Endothelial cell of umbilical vein (primary cell): ENCODE data around the gene SMARCA1. TPM values are rescaled to one million over a fixed set of nuclear protein-coding genes. Genes with fewer than 3 reads are reported as not detected.

Source experiments
- BruUV-seq: library from RNA; stranded (reverse); fragments of 400-500 nt; replicated peaks from 2 replicates; lab custom pipeline; 2021; lab: Mats Ljungman, UMichigan
- CTCF ChIA-PET: fragments of 300-600, 350-600 bp; sonication (Branson Sonifier 250); formaldehyde crosslinking; loops from one replicate; lab custom pipeline; 2021; ENCODE audit warnings: antibody characterized with exemption, inconsistent platforms; lab: Charles Lee
- POLR2A ChIA-PET: fragments of 300-600, 350-600 bp; sonication (Branson Sonifier 250); formaldehyde crosslinking; loops from one replicate; lab custom pipeline; 2021; ENCODE audit warnings: antibody characterized with exemption, inconsistent platforms; lab: Charles Lee
- DNase-seq: peaks from one replicate; pipeline ENCODE4 v3.0.0-alpha.2; 2011; ENCODE audit warnings: low read depth, low spot score
- FAIRE-seq: peaks from 2 replicates; lab custom pipeline; 2011; peaks lifted over from hg19 to GRCh38; lab: Jason Lieb, UNC
- H2AFZ ChIP-seq: 2 replicates; pipeline ENCODE4 v1.6.0; 2012; ENCODE audit warnings: low read depth, low read length, control low read depth, inconsistent platforms
- H3K27ac ChIP-seq: 2 replicates; pipeline ENCODE4 v1.5.1; 2011; ENCODE audit warnings: low read depth, mild to moderate bottlenecking, control low read depth, low read length, moderate library complexity; ENCODE audit not compliant: insufficient read depth
- H3K27me3 ChIP-seq, 2 experiments: 2 replicates each; pipeline versions ENCODE4 v1.6.0 to v1.6.1; 2011; ENCODE audit warnings: low read length in 2 of 2, mixed read lengths in 1 of 2; ENCODE audit not compliant: control insufficient read depth in 2 of 2, insufficient read depth in 2 of 2
- H3K36me3 ChIP-seq, 2 experiments: 2 replicates in 1 of 2; 3 replicates in 1 of 2; pipeline ENCODE4 v1.5.1; 2011; ENCODE audit warnings: low read length in 2 of 2, mild to moderate bottlenecking in 1 of 2, moderate library complexity in 1 of 2; ENCODE audit not compliant: control insufficient read depth in 2 of 2, insufficient read depth in 2 of 2; ENCODE audit errors: extremely low read depth in 1 of 2
- H3K4me1 ChIP-seq: 3 replicates; pipeline ENCODE4 v1.5.1; 2011; ENCODE audit warnings: mild to moderate bottlenecking, low read length; ENCODE audit not compliant: control insufficient read depth, insufficient read depth; ENCODE audit errors: extremely low read depth
- H3K4me2 ChIP-seq: 2 replicates; pipeline ENCODE4 v1.6.1; 2011; ENCODE audit warnings: low read length, control low read depth, mixed read lengths; ENCODE audit not compliant: insufficient read depth
- H3K4me3 ChIP-seq, 3 experiments: fragments of 200-600 bp in 1 of 3; sonication (generic), shearing (Covaris generic) in 1 of 3; replicated peaks in 1 of 3; 2 replicates each; pipeline ENCODE4 v1.5.1; 2011 to 2016; ENCODE audit warnings: control low read depth in 3 of 3, low read length in 3 of 3, mild to moderate bottlenecking in 2 of 3, inconsistent platforms in 1 of 3, low read depth in 1 of 3, moderate library complexity in 1 of 3; ENCODE audit not compliant: insufficient read depth in 1 of 3
- H3K79me2 ChIP-seq: 2 replicates; pipeline ENCODE4 v1.6.0; 2012; ENCODE audit warnings: low read length, inconsistent platforms; ENCODE audit not compliant: control insufficient read depth, insufficient read depth
- H3K9ac ChIP-seq: replicated peaks from 2 replicates; pipeline ENCODE3; 2011; ENCODE audit warnings: low read length, control low read depth; ENCODE audit not compliant: insufficient read depth; ENCODE audit errors: extremely low read depth
- H3K9me1 ChIP-seq: replicated peaks from 3 replicates; pipeline ENCODE4 v1.6.0; 2011; ENCODE audit warnings: mild to moderate bottlenecking, low read length; ENCODE audit not compliant: control insufficient read depth, insufficient read depth; ENCODE audit errors: extremely low read depth
- H3K9me3 ChIP-seq: replicated peaks from 2 replicates; pipeline ENCODE4 v1.5.1; 2012; ENCODE audit warnings: low read length, inconsistent platforms; ENCODE audit not compliant: control insufficient read depth, insufficient read depth
- H4K20me1 ChIP-seq: replicated peaks from 2 replicates; pipeline ENCODE3; 2011; ENCODE audit warnings: mild to moderate bottlenecking, low read length; ENCODE audit not compliant: control insufficient read depth, insufficient read depth; ENCODE audit errors: extremely low read depth
- CTCF ChIP-seq, 2 donors: IDR thresholded peaks; 1 replicate in 1 of 2; 2 replicates in 1 of 2; pipeline ENCODE4 v1.5.1; 2011; ENCODE audit warnings: low read length in 2 of 2, mild to moderate bottlenecking in 2 of 2, moderate library complexity in 2 of 2, control low read depth in 1 of 2, inconsistent platforms in 1 of 2, low read depth in 1 of 2; ENCODE audit not compliant: insufficient read depth in 1 of 2; ENCODE audit errors: extremely low read depth in 1 of 2
- EZH2 ChIP-seq: IDR thresholded peaks from 2 replicates; pipeline ENCODE4 v1.6.1; 2012; ENCODE audit warnings: borderline replicate concordance, low read depth, mild to moderate bottlenecking, moderate library complexity, low read length, inconsistent platforms; ENCODE audit not compliant: severe bottlenecking
- FOS ChIP-seq: IDR thresholded peaks from 2 replicates; pipeline ENCODE4 v1.6.1; 2011; ENCODE audit warnings: mild to moderate bottlenecking, low read length, moderate library complexity, borderline replicate concordance; ENCODE audit not compliant: insufficient read depth
- GATA2 ChIP-seq: IDR thresholded peaks from 2 replicates; pipeline ENCODE4 v1.7.0; 2011; ENCODE audit warnings: low read depth, mild to moderate bottlenecking, moderate library complexity, mixed read lengths, low read length; ENCODE audit not compliant: insufficient read length, insufficient read depth
- JUN ChIP-seq: IDR thresholded peaks from 2 replicates; pipeline ENCODE4 v1.6.1; 2011; ENCODE audit warnings: borderline replicate concordance, low read depth; ENCODE audit not compliant: insufficient read length, insufficient read depth
- MAX ChIP-seq: IDR thresholded peaks from 2 replicates; pipeline ENCODE4 v1.6.1; 2011; ENCODE audit not compliant: insufficient read depth, insufficient read length
- MYC ChIP-seq: IDR thresholded peaks from one replicate; pipeline ENCODE4 v1.6.1; 2011; ENCODE audit warnings: mild to moderate bottlenecking, low read depth, low read length
- POLR2A ChIP-seq: IDR thresholded peaks from 2 replicates; pipeline ENCODE4 v1.6.1; 2012; ENCODE audit warnings: low read depth, mild to moderate bottlenecking, control low read depth, low read length
- POLR2AphosphoS5 ChIP-seq: IDR thresholded peaks from 2 replicates; pipeline ENCODE4 v1.6.1; 2012; ENCODE audit warnings: low read depth, mild to moderate bottlenecking, control low read depth, low read length, moderate library complexity; ENCODE audit not compliant: insufficient read depth
- dilution Hi-C: fragments of 300-500 bp; cut with MboI; formaldehyde crosslinking; loops from one replicate; pipeline ENCODE4 v1.15.0; 2019; ENCODE audit warnings: low sequenced_read_pairs; ENCODE audit not compliant: extremely low pct_ligation_motif_present
- intact Hi-C: fragments of 100-400 bp; cut with micrococcal nuclease; formaldehyde crosslinking; loops from one replicate; pipeline ENCODE4 v1.10.0; 2022
- polyA plus RNA-seq, 4 experiments: library from polyadenylated mRNA; depleted of rRNA in 3 of 4; stranded (reverse) in 3 of 4; unstranded in 1 of 4; fragments of >200 nt; gene quantifications; 2 replicates each; pipeline versions ENCODE4 v1.2.1 to v1.2.3, GENCODE V29; 2011 to 2012; ENCODE audit warnings: missing spikeins in 1 of 4
- total RNA-seq: library from RNA; stranded (reverse); gene quantifications from 2 replicates; pipeline ENCODE4 v1.2.3, GENCODE V29; 2021

Gene SMARCA1
- total and polyA plus RNA-seq, 2 donors (not counting 3 experiments of a cell fraction or from before 2014, with no cell fraction given) = 8.3 to 29.7 TPM

GRCh38 chrX:129531132-129531531, 7.8 kb upstream of the SMARCA1 start:
- no peaks in the 10 kb centered on the region for H3K4me1 ChIP-seq
- H3K9me3 ChIP-seq = no peaks in the 10 kb centered on the region
- POLR2A ChIA-PET = no interaction called here
- dilution Hi-C loops = no loop called here
- no peak overlapping the region for H2AFZ ChIP-seq
- H4K20me1 ChIP-seq = no peaks in the 10 kb centered on the region
- H3K36me3 ChIP-seq = no peaks in the 10 kb centered on the region
- FAIRE-seq = no peak
- no peak overlapping the region for H3K4me2 ChIP-seq
- H3K79me2 ChIP-seq = no peaks in the 10 kb centered on the region
- TF ChIP-seq POLR2AphosphoS5 = no peak
- TF ChIP-seq JUN = no peak
- TF ChIP-seq GATA2 = no peak
- TF ChIP-seq MYC = no peak
- no peak for TF ChIP-seq FOS
- TF ChIP-seq POLR2A = no peak
- no peak for TF ChIP-seq EZH2
- no peak for TF ChIP-seq CTCF (IDR thresholded peaks at IDR 0.05; ENCODE audit: extremely low read depth in 1 of 2, insufficient read depth in 1 of 2, low read depth in 1 of 2, low read length in 2 of 2)
- no peak for TF ChIP-seq MAX
- CTCF ChIA-PET = interaction anchor here (0.9 kb wide), 1 partner anchor 9 kb away, joined by 4 read pairs; no protein-coding TSS in a partner anchor
- H3K4me3 ChIP-seq = no peak overlapping the region
- H3K9ac ChIP-seq = no peak overlapping the region
- H3K27me3 ChIP-seq = peaks cover 0 to 2% of the 10 kb centered on the region in 2 experiments
- H3K9me1 ChIP-seq = no peaks in the 10 kb centered on the region
- BruUV-seq = no TSS peak
- no peak for DNase-seq
- no peak overlapping the region for H3K27ac ChIP-seq
- intact Hi-C loops = no loop called here
